Fibroblast of skin of scalp (primary cell): ENCODE results near the gene CRYZ.
"Not testable (repeated sequence)": the region's sequence is repeated elsewhere in the genome, so short reads cannot be mapped to it uniquely, and the experiment has no call there.

ENCODE experiments used
- DNase-seq: peaks from one replicate; pipeline ENCODE4 v3.0.0-alpha.2; 2013

CRYZ gene

GRCh38 chr1:74679811-74680210 is 53.0 kb downstream of the CRYZ start:
- DNase-seq = no peak

DNA sequence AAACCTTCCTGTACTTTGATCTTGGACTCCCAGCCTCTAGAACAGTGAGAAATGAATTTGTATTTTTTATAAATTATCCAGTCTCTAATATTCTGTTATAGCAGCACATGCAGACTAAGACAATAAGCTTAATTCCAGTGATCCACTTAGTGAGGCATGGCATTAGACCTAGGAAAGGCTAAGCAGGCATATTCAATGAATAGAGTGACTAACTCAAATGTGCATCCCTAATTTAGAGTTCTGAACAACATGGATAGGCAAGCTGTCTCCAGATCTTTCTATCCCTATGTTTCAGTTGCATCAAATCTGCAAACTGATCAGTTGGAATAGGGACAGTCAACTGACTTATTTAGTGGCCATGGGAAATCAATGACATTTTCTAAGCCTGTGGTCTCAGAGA is 54.9 kb downstream of the CRYZ start:
- DNase-seq = no peak

DNA sequence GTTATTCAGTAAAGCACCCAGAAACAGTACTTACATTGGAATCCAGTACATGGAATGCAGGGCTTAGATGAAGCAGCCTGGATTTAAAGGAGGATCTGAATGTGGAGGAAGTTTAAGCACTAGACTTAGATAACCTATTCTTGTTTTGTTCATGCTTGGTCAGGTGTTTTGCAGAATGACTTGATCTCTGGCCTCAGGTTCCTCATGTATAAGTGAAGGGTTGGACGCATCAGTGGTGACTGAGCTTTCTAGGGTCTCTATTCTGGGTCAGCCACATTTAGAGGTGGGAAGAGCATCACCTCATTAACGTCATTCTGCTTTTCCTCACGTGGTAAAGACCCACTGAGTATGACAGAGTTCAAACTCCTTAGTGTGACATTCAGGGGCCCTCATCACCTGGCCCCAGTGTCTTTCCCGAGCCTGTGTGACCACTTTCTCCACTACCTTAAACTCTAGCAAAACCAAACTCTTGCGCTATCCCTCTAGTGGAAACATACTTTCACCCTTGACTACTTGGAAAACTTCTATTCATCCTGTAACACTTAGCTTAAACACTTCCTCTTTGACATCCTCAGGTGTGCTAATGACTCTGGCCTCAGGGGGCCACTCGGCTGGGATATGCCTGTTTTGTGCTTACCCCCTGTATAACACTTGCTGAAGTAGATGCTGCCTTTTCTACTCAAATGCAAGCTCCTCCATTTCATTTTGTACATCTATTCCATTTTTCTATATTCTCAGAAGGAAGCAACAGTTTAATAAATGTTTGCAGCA is 58.4 kb downstream of the CRYZ start:
- no peak for DNase-seq

GRCh38 chr1:74673351-74674111 is 59.3 kb downstream of the CRYZ start, which contains the start of gene ERICH3:
Gene ERICH3, minus strand, starts transcription at chr1:74673792. Its CDS starts 273 bp downstream, at chr1:74673519.
- DNase-seq = no peak

DNA sequence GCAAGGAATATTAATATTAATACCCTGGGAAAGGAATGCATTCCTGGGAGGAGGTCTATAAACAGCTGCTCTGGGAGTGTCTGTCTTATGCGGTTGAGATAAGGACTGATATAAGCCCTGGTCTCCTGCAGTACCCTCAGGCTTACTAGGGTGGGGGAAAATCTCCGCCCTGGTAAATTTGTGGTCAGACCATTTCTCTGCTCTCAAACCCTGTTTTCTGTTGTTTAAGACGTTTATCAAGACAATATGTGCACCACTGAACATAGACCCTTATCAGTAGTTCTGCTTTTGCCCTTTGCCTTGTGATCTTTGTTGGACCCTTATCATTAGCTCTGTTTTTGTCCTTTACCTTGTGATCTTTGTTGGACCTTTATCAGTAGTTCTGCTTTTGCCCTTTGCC is 62.0 kb downstream of the CRYZ start:
- not testable (repeated sequence) for DNase-seq
